ENCODE data around the gene HMOX1.
"Not testable (repeated sequence)": the region's sequence is repeated elsewhere in the genome, so short reads cannot be mapped to it uniquely, and the experiment has no call there.

Gene HMOX1

GRCh38 chr22:35350539-35351503 is 30.1 kb upstream of the HMOX1 start:
- DNase-seq = peak; percentile 93

DNA sequence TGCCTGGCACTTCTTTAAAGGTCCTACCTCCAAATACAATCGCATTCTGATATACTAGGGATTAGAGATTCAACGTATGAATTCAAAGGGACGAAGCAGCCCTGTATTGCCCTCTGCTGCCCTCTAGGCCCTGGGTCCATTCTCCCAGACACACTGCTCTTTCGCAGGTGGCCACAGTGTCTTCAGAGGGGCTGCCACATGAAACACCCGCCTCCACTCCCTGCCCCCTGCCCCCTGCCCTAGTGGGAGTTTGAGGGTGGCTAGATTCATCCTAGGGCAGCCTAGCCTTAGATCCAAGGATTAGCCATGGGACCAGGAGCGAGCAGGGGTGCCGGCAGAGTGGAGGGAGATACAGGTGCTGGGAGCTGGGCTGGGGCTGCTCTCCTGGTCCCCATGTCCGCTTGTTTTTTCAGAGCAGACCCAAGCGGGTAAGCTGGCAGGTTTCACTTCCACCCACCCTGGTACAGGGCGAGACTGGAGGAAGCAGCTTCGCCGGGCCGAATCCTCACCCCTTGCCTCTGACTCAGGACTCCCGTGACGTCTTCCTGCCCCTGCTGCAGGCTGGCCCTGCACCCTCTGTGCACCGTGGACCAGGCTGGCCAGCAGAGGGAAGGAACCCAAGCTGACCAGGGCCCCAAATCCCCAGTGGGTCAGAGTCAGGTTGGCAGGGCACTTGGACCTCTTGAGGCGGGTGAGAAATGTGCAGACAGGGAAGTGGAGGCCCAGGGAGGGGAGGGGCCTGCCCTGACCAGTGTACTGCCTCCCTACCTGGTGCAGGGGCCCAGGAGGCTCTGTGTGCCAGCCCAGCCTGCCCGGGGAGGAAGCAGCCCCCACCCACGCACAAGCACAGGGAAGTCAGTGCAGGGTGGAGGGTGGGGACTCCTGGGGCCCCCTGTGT is 28.4 kb upstream of the HMOX1 start:
- DNase-seq = peak; percentile 76

DNA sequence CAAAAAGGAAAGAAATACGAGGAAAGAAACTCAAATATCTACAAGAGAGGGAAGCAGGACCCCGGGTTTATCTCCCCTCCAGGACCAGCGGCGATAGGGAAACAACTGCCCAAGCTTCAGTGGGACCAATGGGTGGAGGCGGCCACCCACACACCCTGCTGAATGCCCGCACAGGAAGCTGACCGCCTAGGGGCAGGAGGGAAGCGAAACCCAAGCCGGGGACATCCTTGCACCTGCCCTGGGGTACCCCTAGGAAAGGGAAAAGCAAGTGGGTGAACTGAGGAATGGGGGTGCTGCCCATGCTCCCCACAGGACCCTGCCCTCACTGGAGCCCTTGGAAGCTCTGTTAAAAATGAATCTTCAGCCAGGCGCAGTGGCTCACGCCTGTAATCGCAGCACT is 27.6 kb upstream of the HMOX1 start:
- no peak for DNase-seq

DNA sequence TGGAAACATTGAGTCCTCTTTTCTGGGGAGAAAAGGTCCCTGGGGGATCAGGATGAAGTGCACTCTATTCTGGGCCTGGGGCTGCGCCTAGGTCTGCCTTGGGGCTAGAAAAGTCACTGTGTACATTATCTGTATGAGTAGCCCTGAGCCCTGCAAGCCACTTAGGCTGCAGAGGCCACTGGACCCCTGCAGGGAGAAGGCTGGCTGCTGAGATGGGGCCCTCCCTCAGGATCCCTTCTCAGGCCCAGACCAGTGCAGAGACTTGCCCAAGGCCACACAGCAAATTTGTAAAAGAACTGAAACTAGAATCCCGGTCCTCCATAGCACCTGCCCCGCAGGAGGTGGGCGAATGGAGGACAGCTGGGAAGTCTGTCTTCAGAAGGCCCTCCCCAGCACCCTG is 26.8 kb upstream of the HMOX1 start:
- no peak for DNase-seq

- no peak for DNase-seq
These were observed 22.8 kb upstream of the HMOX1 start for GRCh38 chr22:35357883-35358621.

DNA sequence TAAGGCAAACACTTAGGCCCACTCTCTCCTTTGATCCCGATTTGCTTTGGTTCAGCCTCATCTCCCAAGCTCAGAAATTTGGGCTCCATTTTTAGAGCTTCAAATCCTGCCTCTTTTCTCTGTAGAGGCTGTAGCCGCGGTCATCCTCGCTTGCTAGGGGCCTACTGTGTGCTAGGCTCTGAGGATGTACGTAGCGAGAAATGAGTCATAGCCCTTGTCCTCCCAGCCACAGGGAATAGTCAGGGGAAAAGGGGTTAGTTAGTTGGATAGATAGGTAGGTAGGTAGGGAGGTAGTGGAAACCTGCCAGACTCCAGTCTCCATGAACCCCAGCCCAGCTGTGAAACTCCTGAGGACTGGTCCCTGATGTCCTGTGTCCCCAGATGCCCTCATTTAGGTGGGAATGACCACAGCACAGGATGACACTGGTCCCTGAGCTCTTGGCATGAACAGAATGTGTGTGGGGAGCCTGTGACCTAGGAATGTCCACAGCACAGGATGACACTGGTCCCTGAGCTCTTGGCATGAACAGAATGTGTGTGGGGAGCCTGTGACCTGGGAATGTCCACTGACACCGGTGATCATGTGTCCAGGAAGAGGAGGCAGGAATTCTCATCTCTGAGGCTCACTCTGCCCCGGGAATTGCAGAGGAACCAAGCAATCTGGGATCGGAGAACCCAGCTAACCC is 21.4 kb upstream of the HMOX1 start:
- no peak for DNase-seq

DNA sequence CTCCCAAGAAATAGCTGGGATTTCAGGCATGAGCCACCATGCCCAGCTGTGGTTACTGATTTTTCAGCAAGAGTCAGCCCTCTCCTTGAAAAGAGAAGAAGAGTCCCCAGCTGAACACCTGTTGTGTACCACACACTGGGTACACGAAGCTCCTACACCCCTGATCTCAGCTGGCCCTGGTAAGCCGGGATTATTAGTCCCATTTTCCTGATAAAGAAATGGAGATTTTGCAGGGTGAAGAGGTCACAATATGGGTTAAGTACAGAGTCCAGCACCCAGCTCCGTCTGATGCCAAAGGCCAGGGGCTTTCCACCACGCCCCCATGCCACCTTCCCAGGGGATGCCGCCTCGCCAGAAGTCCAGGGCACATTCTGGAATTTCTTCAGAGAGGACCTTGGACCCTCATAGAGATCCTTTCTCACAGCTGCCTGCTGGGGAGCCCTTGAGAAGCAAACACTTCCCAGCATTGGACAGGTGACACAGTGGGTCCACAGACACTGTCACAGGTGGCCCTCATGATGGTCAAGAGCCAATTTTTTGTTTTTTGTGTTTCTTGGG is 19.8 kb upstream of the HMOX1 start:
- no peak for DNase-seq

- no peak for DNase-seq
These were observed 17.3 kb upstream of the HMOX1 start for GRCh38 chr22:35363566-35364086.

DNA sequence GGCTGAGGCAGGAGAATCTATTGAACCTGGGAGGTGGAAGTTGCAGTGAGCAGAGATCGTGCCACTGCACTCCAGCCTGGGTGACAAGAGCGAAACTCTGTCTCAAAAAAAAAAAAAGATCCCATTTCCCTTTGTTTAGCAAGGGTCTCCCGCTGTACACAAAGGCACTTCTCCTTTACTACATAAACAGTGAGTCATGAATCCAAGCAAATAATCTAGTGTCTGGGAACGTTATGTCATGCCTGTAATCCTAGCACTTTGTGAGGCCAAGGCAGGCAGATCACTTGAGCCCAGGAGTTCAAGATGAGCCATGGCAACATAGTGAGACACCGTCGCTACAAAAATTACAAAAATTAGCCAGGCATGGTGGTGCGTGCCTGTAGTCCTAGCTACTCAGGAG is 16.7 kb upstream of the HMOX1 start:
- DNase-seq = not testable (repeated sequence)

- DNase-seq = peak; percentile 75
These were observed 13.5 kb upstream of the HMOX1 start for GRCh38 chr22:35367331-35367886.

DNA sequence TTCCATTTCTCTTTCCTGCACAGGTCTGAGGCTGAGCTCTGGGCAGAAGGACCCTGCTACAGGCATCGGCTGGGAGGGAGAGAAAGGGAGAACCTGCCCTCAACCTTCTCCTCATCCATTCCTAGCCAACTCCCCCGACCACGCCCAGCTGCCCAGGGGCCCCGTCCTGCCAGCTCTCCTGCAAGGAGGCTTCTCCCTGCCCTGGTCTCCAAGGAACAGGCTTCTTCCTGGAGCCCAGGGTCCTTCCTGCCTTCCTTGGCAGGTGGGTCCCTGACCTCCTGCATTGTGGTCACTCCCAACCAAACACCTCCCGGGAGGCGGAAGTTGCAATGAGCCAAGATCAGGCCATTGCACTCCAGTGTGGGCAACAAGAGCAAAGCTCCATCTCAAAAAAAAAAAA is 12.5 kb upstream of the HMOX1 start:
- no peak for DNase-seq

DNA sequence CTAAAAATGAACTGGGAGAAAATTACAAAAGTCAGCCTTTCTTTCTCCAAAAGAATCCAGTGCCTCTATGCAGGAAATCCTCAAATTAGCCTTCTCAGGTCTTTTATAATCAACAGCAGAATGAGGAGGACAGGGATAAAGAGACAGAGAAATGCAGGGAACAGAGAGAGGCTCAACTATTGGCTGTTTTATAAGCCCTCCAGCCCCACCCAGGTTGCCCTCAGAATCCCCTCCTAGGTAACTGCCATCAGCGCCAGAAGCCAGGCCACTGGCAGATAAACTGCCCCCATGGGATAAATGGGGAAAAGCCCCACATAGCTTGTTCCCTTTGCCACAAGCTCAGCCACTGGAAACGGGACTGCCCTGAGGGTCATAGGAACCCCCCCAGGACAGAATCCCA is 10.9 kb upstream of the HMOX1 start:
- DNase-seq = no peak

- DNase-seq = no peak
These were observed 7.1 kb upstream of the HMOX1 start for GRCh38 chr22:35373781-35374180.

GRCh38 chr22:35375031-35375430 is 5.9 kb upstream of the HMOX1 start:
- DNase-seq = peak; percentile 47

- DNase-seq = no peak
These were observed 5.4 kb upstream of the HMOX1 start for GRCh38 chr22:35375526-35375925.

DNA sequence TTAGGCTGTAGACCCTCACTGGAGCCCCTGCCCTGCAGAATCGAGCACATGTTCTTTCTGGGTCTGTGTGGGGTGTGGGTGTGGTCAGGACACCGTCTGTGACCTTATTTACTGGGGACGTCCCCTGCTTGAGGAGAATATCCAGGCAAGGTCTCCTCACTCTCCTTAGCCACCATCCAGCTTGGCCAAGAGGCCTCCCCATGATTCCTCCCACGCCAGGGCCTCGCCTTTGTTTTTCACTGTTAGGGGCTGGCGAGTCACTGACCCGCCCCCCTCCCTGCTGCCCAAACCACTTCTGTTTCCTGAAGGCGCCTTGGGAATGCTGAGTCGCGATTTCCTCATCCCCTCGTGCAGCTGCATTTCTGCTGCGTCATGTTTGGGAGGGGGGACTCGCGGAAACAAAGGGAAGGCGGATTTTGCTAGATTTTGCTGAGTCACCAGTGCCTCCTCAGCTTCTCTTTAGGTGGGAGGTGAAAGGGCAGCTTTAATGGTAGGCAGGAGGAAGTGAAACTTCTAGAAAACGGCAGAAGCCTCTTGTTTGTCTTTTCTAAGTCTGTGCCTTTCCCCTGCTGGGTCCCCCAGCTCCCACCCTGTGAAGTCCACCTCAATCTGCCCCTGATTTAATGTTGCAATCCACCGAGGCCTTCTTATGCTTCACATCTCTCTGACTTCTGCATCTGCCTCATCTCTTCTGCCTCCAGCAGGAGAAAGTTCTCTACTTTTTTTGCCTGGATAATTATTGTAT is 4.0 kb upstream of the HMOX1 start:
- DNase-seq = peak; percentile 96

DNA sequence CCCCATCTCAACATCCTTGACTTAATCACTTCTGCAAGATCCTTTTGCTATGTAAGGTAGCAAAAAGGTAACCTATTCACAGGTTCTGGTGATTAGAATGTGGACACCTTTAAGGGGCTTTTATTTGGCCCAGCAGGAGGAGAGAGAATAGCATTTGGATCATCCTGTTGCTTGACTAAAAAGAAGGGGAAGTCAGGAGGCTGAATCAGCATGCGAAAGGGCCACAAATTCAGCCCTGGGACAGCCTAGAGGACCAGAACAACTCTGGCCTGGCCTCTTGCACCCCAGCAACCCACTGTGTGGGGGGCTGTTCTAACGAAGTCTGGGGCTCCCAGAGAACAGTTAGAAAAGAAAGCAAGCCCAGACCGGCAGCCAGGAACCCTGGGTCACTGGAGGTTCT is 3.2 kb upstream of the HMOX1 start:
- DNase-seq = no peak

DNA sequence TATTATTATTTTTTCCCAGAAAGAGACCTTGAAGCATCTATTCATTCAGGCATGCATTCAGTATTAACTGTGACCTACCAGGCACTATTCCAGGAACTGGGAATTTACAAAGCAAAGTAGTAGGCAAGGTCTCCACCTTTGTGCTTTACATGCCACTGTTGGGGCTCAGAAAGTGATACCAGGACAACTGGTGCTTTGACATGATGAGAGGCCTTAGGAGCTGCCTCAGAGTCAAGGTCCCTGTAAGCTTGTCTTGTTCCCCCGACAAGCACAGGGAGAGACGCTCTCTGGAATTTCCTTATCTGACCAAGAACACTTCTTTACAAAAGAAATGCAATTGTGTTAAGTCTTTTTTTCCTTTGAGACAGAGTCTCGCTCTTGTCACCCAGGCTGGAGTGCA is 2.3 kb upstream of the HMOX1 start:
- DNase-seq = no peak

DNA sequence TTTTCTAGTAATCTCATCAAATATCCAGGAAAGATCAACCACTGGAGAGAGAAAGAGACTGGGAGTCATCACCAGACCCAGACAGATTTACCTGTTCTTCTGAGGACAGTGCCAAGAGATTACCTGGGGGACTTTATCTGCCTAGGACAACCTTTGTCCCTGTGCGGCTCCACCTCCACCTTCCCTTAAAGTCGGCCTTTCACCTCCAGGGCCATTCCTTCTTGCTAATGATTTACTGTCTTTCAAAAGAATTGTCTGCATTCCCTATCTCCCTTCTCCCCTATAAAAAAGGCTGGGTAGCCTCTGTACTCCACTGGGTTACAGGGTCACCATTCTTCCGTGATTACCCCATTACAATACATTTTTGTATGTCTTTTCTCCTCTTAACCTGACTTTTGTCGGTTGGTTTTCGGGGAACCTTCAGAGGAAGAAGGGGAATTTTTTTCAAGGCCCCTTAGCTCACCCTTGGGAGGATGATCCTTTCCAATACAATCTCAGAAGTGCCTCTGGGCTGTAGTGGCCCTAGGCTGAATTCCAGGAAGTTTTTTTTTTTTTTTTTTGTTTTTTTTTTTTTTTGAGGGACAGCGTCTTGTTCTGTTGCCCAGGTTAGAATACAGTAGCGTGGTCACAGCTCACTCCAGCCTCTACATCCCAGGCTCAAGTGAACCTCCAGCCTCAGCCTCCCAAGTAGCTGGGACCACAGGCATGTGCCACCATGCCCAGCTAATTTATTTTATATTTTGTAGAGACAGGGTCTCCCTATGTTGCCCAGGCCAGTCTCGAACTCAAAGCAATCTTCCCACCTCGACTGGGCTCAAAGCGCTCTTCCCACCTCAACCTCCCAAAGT is 1.5 kb upstream of the HMOX1 start:
- DNase-seq = no peak

DNA sequence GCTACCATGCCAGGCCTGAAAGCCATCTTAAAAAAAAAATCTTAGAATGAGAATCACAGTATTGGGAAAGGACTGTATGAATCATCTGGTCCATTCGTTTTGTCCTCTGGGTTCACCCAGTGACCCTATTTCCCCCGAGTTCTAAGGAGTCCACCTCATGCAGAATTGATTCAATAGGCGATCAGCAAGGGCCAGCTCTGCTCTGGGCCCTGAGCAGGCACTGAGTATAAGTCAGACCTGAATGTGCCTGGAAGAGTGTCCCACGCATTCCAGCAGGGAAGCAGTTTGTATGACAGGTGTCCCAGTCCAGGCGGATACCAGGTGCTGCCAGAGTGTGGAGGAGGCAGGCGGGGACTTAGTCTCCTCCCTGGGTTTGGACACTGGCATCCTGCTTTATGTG is 883 bp upstream of the HMOX1 start:
- no peak for DNase-seq

Measured in hematopoietic multipotent progenitor cell treated with erythropoietin and hydrocortisone succinate and interleukin-3 and kit ligand, for 4 days (in vitro differentiated cells).